ENCODE measurements around the gene ZNF385B. TPM values are rescaled to one million over a fixed set of nuclear protein-coding genes. Genes with fewer than 3 reads are reported as not detected.

Gene ZNF385B
- total and polyA plus RNA-seq, 7 donors, result 0.35 to 5.6 (median 3.0) TPM; not detected in 1

DNA sequence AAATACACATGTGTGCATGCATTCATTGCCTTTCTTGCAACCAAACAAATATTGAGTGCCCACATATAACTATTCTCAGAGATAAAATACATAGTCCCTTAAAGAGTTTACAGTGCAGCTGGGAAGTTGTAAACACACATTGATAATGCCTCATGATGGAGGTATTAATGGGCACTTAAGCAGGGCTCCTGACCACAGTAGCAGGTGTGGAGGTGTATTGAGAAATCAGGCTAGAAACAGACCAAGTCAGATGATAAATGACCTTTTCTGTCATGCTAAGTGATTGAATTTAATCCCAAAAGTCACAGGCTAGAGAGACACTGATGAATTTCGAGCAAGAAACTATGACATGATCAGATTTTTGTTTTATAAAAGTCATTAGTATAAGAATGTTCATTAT, 157.7 kb downstream of the ZNF385B start:
- TF ChIP-seq POLR2AphosphoS5 (IDR thresholded peaks at IDR 0.05), result no peak
- no peak for TF ChIP-seq POLR2A (IDR thresholded peaks at IDR 0.05)
- TF ChIP-seq, protein P1, sequence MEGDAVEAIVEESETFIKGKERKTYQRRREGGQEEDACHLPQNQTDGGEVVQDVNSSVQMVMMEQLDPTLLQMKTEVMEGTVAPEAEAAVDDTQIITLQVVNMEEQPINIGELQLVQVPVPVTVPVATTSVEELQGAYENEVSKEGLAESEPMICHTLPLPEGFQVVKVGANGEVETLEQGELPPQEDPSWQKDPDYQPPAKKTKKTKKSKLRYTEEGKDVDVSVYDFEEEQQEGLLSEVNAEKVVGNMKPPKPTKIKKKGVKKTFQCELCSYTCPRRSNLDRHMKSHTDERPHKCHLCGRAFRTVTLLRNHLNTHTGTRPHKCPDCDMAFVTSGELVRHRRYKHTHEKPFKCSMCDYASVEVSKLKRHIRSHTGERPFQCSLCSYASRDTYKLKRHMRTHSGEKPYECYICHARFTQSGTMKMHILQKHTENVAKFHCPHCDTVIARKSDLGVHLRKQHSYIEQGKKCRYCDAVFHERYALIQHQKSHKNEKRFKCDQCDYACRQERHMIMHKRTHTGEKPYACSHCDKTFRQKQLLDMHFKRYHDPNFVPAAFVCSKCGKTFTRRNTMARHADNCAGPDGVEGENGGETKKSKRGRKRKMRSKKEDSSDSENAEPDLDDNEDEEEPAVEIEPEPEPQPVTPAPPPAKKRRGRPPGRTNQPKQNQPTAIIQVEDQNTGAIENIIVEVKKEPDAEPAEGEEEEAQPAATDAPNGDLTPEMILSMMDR (IDR thresholded peaks at IDR 0.05), result no peak
- no peak for TF ChIP-seq EP300 (IDR thresholded peaks at IDR 0.05)
- Histone ChIP-seq H3K27me3 (no peaks in the 10 kb centered on the region), H3K4me3 (no peak overlapping the region), H3K27ac (no peak overlapping the region), H3K36me3 (no peaks in the 10 kb centered on the region), H3K9me3 (no peaks in the 10 kb centered on the region), H3K4me1 (peaks cover 0 to 7% (median 0%) of the 10 kb centered on the region in 4 donors)
- no peak for DNase-seq
- WGBS, 2 donors, result 62 to 73% methylated on average over 1 of the region's 1 CpG
- intact Hi-C loops (cut with DNase I), result no loop called here

DNA sequence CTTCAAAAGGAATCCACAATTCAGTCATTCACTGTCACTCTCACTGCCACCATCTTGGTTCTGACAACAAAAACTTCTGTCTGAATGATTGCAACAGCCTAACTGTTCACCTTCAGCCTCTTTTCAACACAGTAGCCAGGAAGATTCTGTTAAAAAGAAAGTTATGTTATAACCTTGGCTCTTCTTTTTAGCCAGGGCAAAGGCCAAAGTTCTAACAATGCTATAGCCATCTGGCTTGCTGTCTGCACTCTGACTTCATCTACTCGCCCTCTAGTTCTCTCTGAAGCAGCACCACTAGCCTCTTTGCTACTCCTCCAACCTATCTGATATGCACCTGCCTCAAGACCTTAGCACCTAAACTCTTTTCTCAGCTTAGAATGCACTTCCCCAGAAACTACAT, 158.5 kb downstream of the ZNF385B start:
- TF ChIP-seq POLR2AphosphoS5 (IDR thresholded peaks at IDR 0.05), result no peak
- no peak for TF ChIP-seq POLR2A (IDR thresholded peaks at IDR 0.05)
- TF ChIP-seq, protein P1 (IDR thresholded peaks at IDR 0.05), result no peak
- TF ChIP-seq EP300 (IDR thresholded peaks at IDR 0.05), result no peak
- no peaks in the 10 kb centered on the region for H3K9me3 ChIP-seq
- no peak overlapping the region for H3K4me3 ChIP-seq
- 60 to 75% methylated on average over 1 of the region's 1 CpG for WGBS, 2 donors
- peaks cover 0 to 7% (median 0%) of the 10 kb centered on the region in 4 donors for H3K4me1 ChIP-seq
- H3K27ac ChIP-seq, result no peak overlapping the region
- no peaks in the 10 kb centered on the region for H3K36me3 ChIP-seq
- no peaks in the 10 kb centered on the region for H3K27me3 ChIP-seq
- no peak for DNase-seq
- intact Hi-C loops (cut with DNase I), result no loop called here

DNA sequence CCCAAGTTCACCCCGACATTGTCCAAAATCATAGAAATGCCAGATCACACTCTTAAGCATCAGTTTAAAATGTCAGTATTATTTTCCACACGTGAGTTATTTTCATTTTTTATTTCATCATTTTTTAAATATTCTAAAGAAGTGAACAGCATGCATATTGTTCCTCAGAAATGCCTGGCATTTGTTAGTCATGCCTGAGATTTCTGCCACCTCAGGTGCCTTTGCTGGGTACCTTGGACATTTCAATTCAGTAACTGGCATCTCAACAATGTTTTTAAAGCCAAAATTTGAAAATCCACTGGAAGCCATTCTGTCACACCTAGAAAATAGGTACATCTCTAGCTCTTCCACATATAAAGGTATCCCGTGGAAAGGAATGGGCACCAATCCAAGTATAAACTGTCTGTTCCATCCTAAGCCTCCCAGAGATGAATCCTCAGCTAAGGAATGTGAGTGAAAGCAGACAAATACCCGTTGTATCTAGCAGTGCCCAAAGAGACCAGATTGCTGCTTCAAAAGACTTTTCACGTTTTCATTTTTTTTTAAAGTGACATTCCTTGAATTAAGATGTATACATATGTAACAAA, 159.8 kb downstream of the ZNF385B start:
- Histone ChIP-seq H3K27ac (no peak overlapping the region), H3K4me1 (peaks cover 0 to 7% (median 0%) of the 10 kb centered on the region in 4 donors), H3K9me3 (no peaks in the 10 kb centered on the region), H3K27me3 (no peaks in the 10 kb centered on the region), H3K4me3 (no peak overlapping the region), H3K36me3 (no peaks in the 10 kb centered on the region)
- TF ChIP-seq POLR2AphosphoS5 (IDR thresholded peaks at IDR 0.05) (no peak), EP300 (IDR thresholded peaks at IDR 0.05) (no peak), POLR2A (IDR thresholded peaks at IDR 0.05) (no peak)
- TF ChIP-seq, protein P1 (IDR thresholded peaks at IDR 0.05), result no peak
- intact Hi-C loops (cut with DNase I), result no loop called here
- DNase-seq, result no peak
- 60 to 71% methylated on average over 5 of the region's 5 CpGs for WGBS, 2 donors

DNA sequence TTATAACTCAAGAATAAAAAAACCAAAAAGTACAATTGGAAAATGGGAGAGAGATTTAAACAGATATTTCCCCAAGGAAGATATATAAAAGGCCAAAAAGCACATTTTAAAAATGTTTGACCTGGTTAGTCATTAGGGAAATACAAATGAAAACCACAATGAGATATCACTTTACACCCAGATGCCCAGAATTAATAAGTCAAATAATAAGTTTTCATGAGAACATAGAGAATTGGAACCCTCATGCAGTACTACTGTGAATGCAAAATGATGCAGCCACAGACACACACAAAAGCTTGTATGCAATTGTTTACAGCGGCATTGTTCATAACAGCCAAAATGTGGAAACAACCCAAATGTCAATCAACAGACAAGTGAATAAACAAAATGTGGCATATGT, 165.9 kb downstream of the ZNF385B start:
- no peak overlapping the region for H3K4me3 ChIP-seq
- no peak for DNase-seq
- H3K27ac ChIP-seq, result no peak overlapping the region
- H3K27me3 ChIP-seq, result no peaks in the 10 kb centered on the region
- intact Hi-C loops (cut with DNase I), result no loop called here
- WGBS, 2 donors, result 99% methylated on average over 1 of the region's 1 CpG
- no peaks in the 10 kb centered on the region for H3K9me3 ChIP-seq
- TF ChIP-seq POLR2AphosphoS5 (IDR thresholded peaks at IDR 0.05) (no peak), EP300 (IDR thresholded peaks at IDR 0.05) (no peak), POLR2A (IDR thresholded peaks at IDR 0.05) (no peak)
- TF ChIP-seq, protein P1 (IDR thresholded peaks at IDR 0.05), result no peak
- H3K4me1 ChIP-seq, result no peaks in the 10 kb centered on the region
- H3K36me3 ChIP-seq, result no peaks in the 10 kb centered on the region

DNA sequence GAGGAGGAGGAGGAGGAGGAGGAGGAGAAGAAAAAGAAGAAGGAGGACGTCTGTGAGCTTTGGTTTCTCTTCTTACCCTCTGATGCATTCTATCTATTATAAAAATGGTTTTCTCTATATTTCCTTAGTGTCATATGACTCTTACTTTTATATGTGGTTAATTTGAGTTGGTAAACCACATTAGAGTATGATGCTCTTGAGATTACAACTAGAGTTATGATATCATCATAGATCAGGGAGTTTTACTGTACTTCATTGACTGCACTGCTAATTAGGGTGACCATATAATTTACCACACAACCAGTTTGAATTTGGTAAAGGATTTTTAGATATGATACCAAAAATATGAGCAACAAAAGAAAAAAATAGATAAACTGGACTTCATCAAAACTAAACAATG, 166.4 kb downstream of the ZNF385B start:
- no peak overlapping the region for H3K27ac ChIP-seq

More for the DNA sequence above, 166.4 kb downstream of the ZNF385B start:
- intact Hi-C loops (cut with DNase I), result no loop called here
- Histone ChIP-seq H3K36me3 (no peaks in the 10 kb centered on the region), H3K4me3 (no peak overlapping the region), H3K27me3 (no peaks in the 10 kb centered on the region), H3K4me1 (no peaks in the 10 kb centered on the region), H3K9me3 (no peaks in the 10 kb centered on the region)
- DNase-seq, result no peak
- no peak for TF ChIP-seq POLR2AphosphoS5 (IDR thresholded peaks at IDR 0.05)
- TF ChIP-seq EP300 (IDR thresholded peaks at IDR 0.05), result no peak
- TF ChIP-seq POLR2A (IDR thresholded peaks at IDR 0.05), result no peak
- TF ChIP-seq, protein P1 (IDR thresholded peaks at IDR 0.05), result no peak
- 56 to 63% methylated on average over 1 of the region's 1 CpG for WGBS, 2 donors
